ENCODE measurements around the gene USP31.
"Not testable (repeated sequence)": the region's sequence is repeated elsewhere in the genome, so short reads cannot be mapped to it uniquely, and the experiment has no call there.

Gene USP31

GRCh38 chr16:23131436-23131835, 17.8 kb downstream of the USP31 start:
- DNase-seq, result no peak

GRCh38 chr16:23131036-23131435, 18.2 kb downstream of the USP31 start:
- DNase-seq, result no peak

GRCh38 chr16:23129686-23130085, 19.6 kb downstream of the USP31 start:
- no peak for DNase-seq

- DNase-seq, result no peak
These were observed 21.2 kb downstream of the USP31 start for GRCh38 chr16:23128056-23128455.

DNA sequence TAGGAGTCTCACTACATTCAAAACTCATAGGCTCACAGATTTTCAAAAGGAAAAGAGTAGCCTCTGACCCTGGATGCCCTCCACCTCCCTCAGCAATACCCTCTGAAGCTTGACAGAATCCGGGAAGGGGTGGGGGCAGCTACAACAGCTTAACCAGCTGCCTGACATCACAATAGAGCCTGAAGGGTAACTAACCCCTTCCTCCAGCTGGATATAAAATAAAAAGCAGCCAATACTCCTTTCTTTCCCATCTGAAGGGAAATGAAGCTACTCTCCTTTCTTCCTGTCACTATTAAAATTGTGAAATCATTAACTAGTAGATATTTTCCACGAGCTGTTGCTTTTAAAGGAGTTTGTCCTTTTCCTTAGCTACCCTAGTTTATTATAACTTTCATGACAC, 24.0 kb downstream of the USP31 start:
- DNase-seq, result no peak

DNA sequence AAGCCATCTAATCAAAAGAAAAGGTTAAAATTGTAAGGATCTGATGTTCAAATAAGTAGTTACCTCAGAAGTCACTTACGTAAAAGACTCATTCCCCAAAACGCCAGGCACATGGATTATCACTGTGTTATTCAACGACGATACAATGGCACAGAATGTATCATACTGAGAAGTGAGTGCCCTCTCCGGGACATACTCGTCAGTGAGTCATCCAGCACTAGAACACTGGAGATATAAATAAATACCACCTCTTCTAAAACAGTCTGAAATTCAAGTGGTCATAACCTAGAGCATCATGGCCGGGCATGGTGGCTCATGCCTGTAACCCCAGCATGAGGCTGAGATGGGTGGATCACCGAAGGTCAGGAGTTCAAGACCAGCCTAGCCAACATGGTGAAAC, 24.9 kb downstream of the USP31 start:
- DNase-seq, result peak; percentile 54

GRCh38 chr16:23122144-23122543, 27.1 kb downstream of the USP31 start:
- DNase-seq, result no peak

DNA sequence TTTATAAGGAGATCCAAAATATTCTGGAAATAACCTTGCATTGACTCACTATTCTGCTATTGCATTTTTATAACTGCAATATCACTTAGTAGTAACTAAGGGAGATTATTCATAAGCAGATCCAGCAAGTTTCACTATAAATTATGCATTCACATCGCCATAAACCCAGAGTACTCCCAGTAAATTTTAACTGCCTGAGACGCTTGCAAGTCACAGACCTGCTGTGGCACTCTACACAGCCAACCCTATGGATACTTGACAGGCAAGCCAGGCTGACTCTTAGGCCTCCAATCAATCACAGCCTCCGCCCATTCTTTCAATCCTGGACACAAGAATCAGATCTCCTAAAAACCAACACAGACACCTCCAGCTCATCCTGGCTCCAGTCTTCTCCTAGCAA, 28.2 kb downstream of the USP31 start:
- DNase-seq, result no peak

DNA sequence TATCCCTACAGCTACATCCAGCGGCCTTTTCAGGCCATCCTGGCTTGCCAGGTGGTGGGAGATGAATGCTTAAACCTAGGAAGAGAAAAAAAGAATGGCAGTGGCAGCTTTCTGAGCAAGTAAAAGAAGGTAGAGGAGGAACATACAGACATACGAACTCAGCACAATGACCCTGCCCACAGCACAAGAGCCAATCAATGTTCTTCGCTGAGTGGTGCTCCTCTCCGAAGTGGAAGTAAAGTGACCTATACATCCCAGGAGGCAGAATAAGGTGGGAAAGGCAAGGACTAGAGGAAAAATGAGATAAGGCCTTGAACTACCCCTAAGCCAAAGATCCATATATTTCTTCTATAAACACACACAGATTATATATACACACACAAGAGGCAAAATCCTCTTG, 28.7 kb downstream of the USP31 start:
- DNase-seq, result no peak

DNA sequence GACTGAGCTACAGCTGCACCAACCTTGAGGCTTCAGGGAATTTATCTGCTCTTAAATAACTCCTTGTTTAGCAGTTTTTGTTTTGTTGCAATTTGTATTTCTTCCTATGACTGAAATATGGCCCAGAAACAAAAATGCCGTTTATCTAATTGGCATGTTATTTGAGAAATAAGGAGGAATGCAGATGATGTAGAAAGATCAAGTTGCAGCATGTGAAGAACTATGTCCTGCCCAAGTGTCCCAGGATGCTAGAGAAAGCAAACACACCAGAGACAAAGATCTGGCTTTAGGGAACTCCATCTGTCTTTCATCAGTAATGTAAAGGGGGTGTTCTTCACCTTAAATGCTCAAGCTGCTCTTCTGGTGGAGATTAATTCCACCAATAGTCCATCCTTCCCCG, 29.7 kb downstream of the USP31 start:
- peak; percentile 55 for DNase-seq

GRCh38 chr16:23114131-23114904, 34.9 kb downstream of the USP31 start:
- DNase-seq, result no peak

- DNase-seq, result no peak
These were observed 36.1 kb downstream of the USP31 start for GRCh38 chr16:23113185-23113584.

DNA sequence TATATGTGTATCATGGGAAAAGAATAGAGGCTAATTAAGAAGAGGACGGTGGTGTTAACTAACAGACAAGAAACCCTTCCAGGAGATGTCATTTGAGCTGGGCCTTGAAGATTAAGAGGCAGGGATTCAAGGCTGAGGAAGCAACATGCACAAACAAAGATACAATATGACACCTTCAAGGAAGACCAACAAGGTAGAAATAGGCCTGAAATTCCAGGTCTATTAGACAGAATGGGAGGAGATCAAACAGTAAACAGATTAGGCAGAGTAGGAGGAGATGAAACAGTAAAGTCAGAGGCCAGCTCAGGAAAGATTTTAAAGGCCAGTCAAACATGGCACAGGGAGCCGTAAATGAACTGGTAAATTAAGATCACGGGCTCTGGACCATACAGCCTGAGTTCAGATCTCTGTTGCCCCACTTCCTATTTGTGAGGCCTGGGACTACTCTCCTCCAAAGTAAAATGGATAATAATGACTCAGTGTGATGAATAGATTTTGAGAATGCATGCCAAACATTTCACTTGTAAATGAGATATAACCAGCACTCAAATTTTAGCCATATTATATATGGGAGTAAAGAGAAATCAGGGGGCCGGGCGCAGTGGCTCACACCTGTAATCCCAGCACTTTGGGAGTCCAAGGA, 38.9 kb downstream of the USP31 start:
- no peak for DNase-seq

- no peak for DNase-seq
These were observed 41.3 kb downstream of the USP31 start for GRCh38 chr16:23107936-23108335.

- DNase-seq, result no peak
These were observed 42.1 kb downstream of the USP31 start for GRCh38 chr16:23107117-23107516.

GRCh38 chr16:23105309-23105708, 43.9 kb downstream of the USP31 start:
- no peak for DNase-seq

GRCh38 chr16:23104032-23104955, 45.0 kb downstream of the USP31 start:
- no peak for DNase-seq

GRCh38 chr16:23103603-23104002, 45.6 kb downstream of the USP31 start:
- no peak for DNase-seq

GRCh38 chr16:23101012-23101550, 48.2 kb downstream of the USP31 start:
- DNase-seq, result no peak

DNA sequence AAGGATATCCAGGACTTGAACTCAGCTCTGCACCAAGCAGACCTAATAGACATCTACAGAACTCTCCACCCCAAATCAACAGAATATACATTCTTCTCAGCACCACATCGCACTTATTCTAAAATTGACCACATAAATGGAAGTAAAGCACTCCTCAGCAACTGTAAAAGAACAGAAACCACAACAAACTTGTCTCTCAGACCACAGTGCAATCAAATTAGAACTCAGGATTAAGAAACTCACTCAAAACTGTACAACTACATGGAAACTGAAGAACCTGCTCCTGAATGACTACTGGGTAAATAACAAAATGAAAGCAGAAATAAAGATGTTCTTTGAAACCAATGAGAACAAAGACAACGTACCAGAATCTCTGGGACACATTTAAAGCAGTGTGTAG, 52.8 kb downstream of the USP31 start:
- DNase-seq, result not testable (repeated sequence)

DNA sequence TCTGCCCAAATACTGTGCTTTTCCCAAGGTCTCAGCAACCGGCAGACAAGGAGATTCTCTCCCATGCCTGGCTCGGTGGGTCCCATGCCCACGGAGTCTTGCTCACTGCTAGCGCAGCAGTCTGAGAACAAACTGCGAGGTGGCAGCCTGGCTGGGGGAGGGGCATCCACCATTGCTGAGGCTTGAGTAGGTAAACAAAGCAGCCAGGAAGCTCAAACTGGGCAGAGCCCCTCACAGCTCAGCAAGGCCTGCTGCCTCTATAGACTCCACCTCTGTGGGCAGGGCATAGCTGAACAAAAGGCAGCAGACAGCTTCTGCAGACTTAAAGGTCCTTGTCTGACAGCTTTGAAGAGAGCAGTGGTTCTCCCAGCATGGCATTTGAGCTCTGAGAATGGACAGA, 55.1 kb downstream of the USP31 start:
- DNase-seq, result not testable (repeated sequence)

GRCh38 chr16:23092801-23093117, 56.5 kb downstream of the USP31 start:
- DNase-seq, result no peak
